Hematopoietic multipotent progenitor cell treated with erythropoietin and hydrocortisone succinate and interleukin-3 and kit ligand, for 15 days (in vitro differentiated cells): Measurements from ENCODE around the gene ZFR2.

Source experiments
- DNase-seq: peaks from one replicate; pipeline ENCODE4 v3.0.0-alpha.2; 2015; ENCODE audit warnings: low spot score

The ZFR2 gene

GRCh38 chr19:3813473-3814392 is 55.1 kb downstream of the ZFR2 start:
- DNase-seq, result no peak

DNA sequence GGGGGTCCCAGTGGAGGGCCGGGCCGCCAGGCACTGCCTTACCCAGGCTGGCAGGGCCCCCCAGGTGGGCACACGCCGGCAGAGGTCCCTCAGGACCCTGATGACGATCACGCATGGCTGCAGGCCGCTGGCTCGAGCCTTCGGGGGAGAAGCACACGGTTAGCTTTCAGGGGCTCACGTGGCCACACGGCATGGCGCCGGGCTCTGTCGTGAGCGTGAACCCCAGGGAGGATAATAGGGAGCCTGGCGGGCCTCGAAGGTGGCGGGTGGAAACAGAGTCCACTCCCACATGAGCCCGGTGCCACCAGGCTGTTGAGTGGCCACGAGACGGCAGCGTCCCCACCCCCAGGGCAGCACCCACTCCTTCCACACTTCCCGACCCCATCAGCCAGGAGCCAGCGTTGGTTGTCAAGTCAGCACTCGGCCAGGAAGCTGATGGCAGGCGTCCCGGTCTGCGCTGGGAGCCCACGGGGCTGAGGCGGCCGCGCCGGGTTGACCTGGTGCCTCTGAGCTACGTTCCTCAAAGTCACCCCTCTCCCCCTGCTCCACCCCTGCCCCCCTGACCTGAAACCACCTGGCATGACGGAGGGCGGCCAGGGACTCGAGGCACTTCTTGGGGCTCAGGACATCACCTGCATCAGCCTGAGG is 58.0 kb downstream of the ZFR2 start:
- DNase-seq, result no peak

GRCh38 chr19:3809881-3810707 is 58.7 kb downstream of the ZFR2 start:
- DNase-seq, result no peak

DNA sequence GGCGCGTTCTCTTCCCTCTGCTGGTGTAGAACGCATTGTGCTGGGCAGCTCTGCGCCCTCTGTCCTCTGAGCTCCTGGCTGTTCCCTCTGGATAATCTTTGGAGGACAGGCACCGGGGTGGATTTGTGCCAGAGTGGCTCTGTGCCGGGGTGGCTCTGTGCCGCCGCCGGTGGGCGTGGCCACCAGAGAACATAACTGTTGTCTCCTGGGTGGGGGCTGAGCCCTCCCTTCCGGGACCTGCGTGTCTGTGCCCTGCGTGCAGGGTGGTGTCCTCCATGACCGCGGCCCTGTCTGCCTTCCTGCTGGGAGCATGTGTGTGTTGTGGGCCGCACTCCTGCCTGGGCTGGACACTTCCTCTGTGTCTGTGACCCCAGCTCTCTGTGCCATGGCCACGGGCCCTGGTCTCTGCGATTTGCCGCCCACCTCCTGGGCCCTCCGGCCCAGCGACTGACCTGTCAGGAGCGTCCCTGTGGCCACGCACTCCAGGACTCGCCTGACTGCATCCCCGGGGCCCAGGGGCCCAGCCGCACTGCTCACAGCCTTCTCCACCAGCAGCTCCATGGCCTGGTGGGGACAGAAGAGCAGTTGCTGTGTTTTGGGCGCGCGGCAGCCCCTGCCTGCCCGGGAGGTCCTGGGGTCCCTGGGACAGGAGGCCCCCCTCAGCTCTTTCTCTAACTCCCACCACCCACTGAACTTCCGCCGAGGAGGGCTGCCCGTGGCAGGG is 60.3 kb downstream of the ZFR2 start:
- DNase-seq, result no peak

- no peak for DNase-seq
Measured at GRCh38 chr19:3807574-3808354, 61.1 kb downstream of the ZFR2 start.

- DNase-seq, result no peak
Measured at GRCh38 chr19:3807131-3807480, 61.7 kb downstream of the ZFR2 start.

DNA sequence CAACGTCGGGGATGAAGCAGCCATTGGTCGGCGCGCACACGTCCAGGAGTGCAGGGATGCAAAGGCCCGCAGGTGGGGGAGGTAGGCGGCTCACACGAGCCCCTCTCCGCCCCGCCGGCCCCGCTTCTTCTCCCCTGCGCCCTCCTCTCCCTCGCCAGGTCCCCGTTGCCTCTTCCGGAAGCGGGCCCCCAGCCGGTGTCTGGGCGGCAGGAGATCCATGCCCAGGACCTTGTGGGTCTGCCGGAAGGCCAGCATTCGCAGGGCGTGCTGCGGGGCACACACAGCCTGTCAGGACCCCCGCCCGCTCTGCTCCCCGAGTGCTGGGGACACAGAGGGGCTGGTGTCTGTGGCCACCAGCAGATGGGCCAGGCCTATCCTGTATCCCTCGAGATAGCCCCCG is 63.0 kb downstream of the ZFR2 start:
- DNase-seq, result no peak

- no peak for DNase-seq
Measured at GRCh38 chr19:3804429-3804828, 64.4 kb downstream of the ZFR2 start.

DNA sequence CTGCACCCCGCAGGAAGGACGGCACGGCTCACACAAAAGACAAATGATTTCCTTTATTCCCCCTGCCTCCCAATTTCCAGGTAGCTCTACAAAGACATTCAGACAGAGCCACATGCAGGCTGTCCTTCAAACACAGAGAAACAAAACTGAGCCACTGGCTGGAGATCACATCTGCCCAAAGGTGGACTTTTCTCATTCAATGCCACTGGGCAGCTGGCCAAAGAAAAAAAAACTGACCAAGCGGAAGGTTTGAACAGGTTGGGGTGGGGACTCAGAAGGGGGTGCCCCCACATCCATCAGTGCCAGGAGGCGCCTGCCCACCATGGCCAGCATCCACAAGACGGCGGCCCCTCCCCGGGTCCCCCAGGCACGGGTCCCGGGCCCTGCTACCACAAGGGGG is 64.9 kb downstream of the ZFR2 start:
- no peak for DNase-seq

DNA sequence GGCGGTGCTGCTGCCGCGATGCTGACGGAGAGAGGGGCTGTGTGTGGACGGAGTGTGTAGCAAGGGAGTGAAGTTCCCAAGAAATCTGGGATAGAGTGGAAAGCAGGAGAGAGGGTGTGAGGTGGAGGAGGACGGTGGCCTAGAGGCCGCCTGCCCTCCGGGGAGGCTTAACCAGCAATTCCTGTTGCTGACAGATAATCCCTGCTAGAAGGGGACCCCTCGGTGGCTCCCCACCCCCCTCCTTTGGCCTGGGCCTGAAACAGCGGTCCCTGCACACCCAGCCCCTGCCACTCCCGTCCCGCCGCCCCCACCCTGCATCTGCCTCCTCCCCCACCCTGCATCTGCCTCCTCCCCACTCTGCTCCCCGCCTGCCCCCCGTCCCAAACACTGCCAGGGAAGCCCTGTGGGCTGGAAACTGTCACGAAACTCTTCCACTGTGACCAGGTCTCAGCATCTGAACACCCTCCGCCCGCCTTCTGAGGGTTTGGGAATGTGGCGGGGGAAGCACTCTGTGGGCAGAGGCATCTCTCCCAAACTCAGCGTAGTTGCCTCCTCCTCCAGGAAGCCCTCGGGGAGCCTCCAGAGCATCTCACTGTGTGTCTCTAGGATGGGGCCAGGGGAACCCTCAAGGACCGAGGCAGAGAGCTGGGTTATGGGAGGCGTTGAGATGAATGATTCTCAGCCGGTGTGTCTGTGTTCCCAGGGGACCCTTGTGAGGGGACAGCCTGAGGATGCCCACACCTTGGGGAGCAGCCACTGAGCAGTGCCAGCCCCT is 65.5 kb downstream of the ZFR2 start:
- DNase-seq, result no peak

- no peak for DNase-seq
Measured at GRCh38 chr19:3801412-3802096, 67.3 kb downstream of the ZFR2 start.

- DNase-seq, result no peak
Measured at GRCh38 chr19:3800996-3801395, 67.8 kb downstream of the ZFR2 start.

GRCh38 chr19:3798137-3798536 is 70.7 kb downstream of the ZFR2 start:
- no peak for DNase-seq

DNA sequence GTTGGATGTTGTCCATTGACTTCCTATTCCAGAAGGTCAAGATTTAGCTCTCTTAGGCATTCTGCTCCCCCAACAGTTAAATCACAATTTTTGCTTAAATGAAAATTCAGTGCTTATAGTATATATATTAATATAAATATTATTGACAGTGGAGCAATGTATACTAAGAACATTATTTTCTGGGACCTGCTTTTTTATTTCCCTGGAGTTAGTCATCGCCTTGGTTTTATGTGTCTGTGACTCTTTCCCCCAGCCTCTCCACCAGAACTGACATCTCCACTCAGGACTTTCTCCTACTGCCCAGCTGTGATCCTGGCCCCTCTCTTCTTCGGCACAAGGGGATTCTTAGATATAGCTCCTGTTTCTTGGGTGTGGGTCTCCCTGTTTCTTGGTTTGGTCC is 72.5 kb downstream of the ZFR2 start:
- DNase-seq, result no peak

- no peak for DNase-seq
Measured at GRCh38 chr19:3793799-3794198, 75.0 kb downstream of the ZFR2 start.

DNA sequence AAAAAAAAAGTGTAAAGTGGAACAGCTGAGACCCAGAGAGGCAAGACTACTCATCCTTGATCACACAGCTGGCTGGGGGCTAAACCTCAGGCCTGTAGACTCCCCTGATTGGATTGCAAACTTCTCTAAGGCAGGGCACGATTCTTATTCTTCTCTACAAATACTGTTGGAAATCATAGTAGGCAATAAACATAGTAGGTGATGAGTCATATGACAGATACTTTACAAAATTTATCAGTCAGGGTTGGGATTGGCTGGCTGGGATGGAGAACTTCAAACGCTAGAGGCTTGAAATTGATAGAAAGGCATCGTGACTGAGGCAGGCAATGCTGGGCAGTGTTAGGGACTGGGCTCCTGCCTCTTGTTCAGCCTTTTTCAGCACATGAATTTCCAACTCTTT is 76.7 kb downstream of the ZFR2 start:
- no peak for DNase-seq

DNA sequence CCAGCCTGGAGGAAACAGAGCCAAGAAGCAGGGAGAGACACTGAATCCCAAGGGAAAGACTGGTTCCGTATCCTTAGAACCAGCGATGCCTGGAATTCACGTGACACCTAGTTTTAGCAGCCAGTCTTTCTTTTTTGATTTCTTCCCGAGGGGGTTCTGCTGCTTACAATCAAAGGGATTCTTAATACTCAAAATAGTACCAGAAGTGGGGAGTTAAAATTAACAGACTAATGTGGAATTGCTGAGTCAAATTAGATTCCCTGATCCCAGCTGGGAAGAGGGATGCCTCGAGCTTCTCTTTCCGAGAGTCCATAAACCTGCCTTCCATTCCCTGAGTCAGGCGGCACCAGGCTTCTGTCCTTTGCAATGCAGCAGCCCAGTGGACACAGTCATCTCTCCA is 77.9 kb downstream of the ZFR2 start:
- no peak for DNase-seq

DNA sequence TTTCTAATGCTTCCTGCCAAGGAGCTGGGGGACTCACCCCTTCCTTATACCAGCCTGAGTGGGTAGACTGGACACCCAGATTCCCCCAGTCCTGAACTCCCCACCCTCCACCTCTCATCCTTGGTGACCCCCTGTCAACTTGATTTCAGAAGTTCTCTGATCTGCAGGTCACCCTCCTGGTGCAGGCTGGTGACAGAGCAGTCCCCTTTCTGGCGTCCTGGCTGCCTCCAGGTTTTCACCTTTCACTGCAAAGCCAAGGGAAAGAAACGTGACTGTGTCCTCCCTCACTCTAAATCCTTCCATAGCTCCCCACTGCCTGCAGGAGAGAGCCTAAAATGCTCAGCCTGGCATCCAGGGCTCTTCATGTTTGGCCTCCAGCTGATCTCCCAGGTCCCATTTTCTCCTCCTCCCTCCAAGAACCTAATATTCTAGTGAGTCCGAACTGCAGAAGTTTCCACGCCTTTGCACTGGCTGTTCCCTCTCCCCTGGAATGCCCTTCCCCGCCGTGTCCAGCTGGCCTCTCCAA is 78.6 kb downstream of the ZFR2 start:
- DNase-seq, result no peak

DNA sequence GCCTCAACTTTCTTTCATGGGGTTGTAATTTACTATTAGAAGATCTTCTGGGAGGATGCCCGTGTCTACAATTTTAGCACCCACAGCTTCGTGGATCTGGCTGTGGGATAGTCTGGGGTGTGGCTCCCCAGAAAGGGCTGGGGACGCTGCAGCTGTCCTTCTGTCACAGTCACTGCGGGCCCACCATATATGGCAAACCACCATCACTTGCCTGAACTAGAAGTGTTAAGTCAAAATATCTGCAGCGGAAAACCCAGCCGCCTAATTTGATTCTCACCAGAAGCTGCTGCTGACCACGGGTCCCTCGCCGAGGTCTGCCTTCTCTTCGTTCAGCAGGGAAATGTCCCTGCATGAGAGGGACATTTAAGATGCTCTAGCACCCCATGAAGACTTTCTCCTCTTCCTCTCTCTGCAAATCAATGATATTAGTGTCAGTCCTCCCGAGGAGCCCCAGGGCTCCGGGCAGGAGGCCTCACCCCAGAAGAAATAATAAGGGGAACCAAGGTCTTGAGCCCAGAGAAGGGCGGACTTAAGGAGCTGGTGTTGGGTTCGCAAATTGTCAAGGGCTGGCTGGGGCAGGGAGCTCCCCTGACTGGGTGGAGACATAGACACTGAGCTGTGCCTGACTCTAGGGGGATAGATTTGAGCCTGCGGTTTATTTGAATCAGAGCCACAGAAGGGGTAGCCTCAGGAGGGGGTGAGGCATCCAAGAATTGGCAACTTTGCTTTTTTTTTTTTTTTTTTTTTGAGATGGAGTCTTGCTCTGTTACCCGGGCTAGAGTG is 79.7 kb downstream of the ZFR2 start:
- no peak for DNase-seq
